KOPT-K1 (cell line): ENCODE measurements around the gene KRT82.

ENCODE experiments used
- H3K27ac ChIP-seq: fragments of 200-600 bp; sonication (generic); 2 replicates; pipeline ENCODE4 v1.5.1; 2016; ENCODE audit warnings: antibody characterized with exemption, mild to moderate bottlenecking, low read depth, low read length; ENCODE audit not compliant: poor library complexity, severe bottlenecking
- H3K36me3 ChIP-seq: fragments of 200-600 bp; sonication (generic); 2 replicates; pipeline ENCODE4 v1.5.1; 2017; ENCODE audit warnings: antibody characterized with exemption, mild to moderate bottlenecking, low read length, moderate library complexity; ENCODE audit not compliant: insufficient read depth
- H3K9me3 ChIP-seq: fragments of 200-600 bp; sonication (generic); 2 replicates; pipeline ENCODE4 v1.5.1; 2017; ENCODE audit warnings: antibody characterized with exemption, low read length, mild to moderate bottlenecking; ENCODE audit not compliant: insufficient read depth, poor library complexity, severe bottlenecking

Gene KRT82

GRCh38 chr12:52439420-52439819 lies 33.3 kb upstream of the KRT82 start:
- Histone ChIP-seq H3K27ac (no peak overlapping the region), H3K36me3 (no peaks in the 10 kb centered on the region), H3K9me3 (no peaks in the 10 kb centered on the region)

- H3K27ac ChIP-seq, result no peak overlapping the region
- H3K36me3 ChIP-seq, result no peaks in the 10 kb centered on the region
- H3K9me3 ChIP-seq, result no peaks in the 10 kb centered on the region
Observed at GRCh38 chr12:52438305-52439301, 32.5 kb upstream of the KRT82 start.

GRCh38 chr12:52437508-52437907 lies 31.4 kb upstream of the KRT82 start:
- H3K27ac ChIP-seq, result no peak overlapping the region
- H3K9me3 ChIP-seq, result no peaks in the 10 kb centered on the region
- H3K36me3 ChIP-seq, result no peaks in the 10 kb centered on the region

GRCh38 chr12:52436828-52437474 lies 30.8 kb upstream of the KRT82 start:
- H3K27ac ChIP-seq, result no peak overlapping the region
- H3K9me3 ChIP-seq, result no peaks in the 10 kb centered on the region
- H3K36me3 ChIP-seq, result no peaks in the 10 kb centered on the region

- Histone ChIP-seq H3K36me3 (no peaks in the 10 kb centered on the region), H3K9me3 (no peaks in the 10 kb centered on the region), H3K27ac (no peak overlapping the region)
Observed at GRCh38 chr12:52436000-52436827, 30.1 kb upstream of the KRT82 start.

GRCh38 chr12:52435659-52435999 lies 29.5 kb upstream of the KRT82 start:
- H3K27ac ChIP-seq, result no peak overlapping the region
- no peaks in the 10 kb centered on the region for H3K36me3 ChIP-seq
- H3K9me3 ChIP-seq, result no peaks in the 10 kb centered on the region

- Histone ChIP-seq H3K36me3 (no peaks in the 10 kb centered on the region), H3K27ac (no peak overlapping the region), H3K9me3 (no peaks in the 10 kb centered on the region)
Observed at GRCh38 chr12:52434760-52435530, 28.8 kb upstream of the KRT82 start.

- H3K9me3 ChIP-seq, result no peaks in the 10 kb centered on the region
- H3K27ac ChIP-seq, result no peak within 1 kb of the TSS
- H3K36me3 ChIP-seq, result no peaks in the 10 kb centered on the region
Observed at GRCh38 chr12:52434081-52434733, 28.1 kb upstream of the KRT82 start, which contains the start of gene KRT75. Gene KRT75, minus strand, starts transcription at chr12:52434371. Its CDS starts 67 bp downstream, at chr12:52434304.

- no peaks in the 10 kb centered on the region for H3K9me3 ChIP-seq
- H3K27ac ChIP-seq, result no peak overlapping the region
- no peaks in the 10 kb centered on the region for H3K36me3 ChIP-seq
Observed at GRCh38 chr12:52433501-52434080, 27.5 kb upstream of the KRT82 start.

- no peak overlapping the region for H3K27ac ChIP-seq
- no peaks in the 10 kb centered on the region for H3K9me3 ChIP-seq
- H3K36me3 ChIP-seq, result no peaks in the 10 kb centered on the region
Observed at GRCh38 chr12:52432559-52433207, 26.5 kb upstream of the KRT82 start.

GRCh38 chr12:52428121-52428520 lies 22.0 kb upstream of the KRT82 start:
- no peaks in the 10 kb centered on the region for H3K36me3 ChIP-seq
- no peaks in the 10 kb centered on the region for H3K9me3 ChIP-seq
- H3K27ac ChIP-seq, result no peak overlapping the region

GRCh38 chr12:52427083-52427482 lies 20.9 kb upstream of the KRT82 start:
- H3K36me3 ChIP-seq, result no peaks in the 10 kb centered on the region
- no peaks in the 10 kb centered on the region for H3K9me3 ChIP-seq
- H3K27ac ChIP-seq, result no peak overlapping the region

- H3K9me3 ChIP-seq, result no peaks in the 10 kb centered on the region
- no peak overlapping the region for H3K27ac ChIP-seq
- no peaks in the 10 kb centered on the region for H3K36me3 ChIP-seq
Observed at GRCh38 chr12:52426034-52426433, 19.9 kb upstream of the KRT82 start.
